NCI-H2081 (cell line): ENCODE data around the gene AHI1.
"Not testable (repeated sequence)": the region's sequence is repeated elsewhere in the genome, so short reads cannot be mapped to it uniquely, and the experiment has no call there.

Source experiments
- DNase-seq, 2 experiments: peaks; one replicate each; lab custom pipeline; 2025; lab: John Stamatoyannopoulos, UW

The AHI1 gene

DNA sequence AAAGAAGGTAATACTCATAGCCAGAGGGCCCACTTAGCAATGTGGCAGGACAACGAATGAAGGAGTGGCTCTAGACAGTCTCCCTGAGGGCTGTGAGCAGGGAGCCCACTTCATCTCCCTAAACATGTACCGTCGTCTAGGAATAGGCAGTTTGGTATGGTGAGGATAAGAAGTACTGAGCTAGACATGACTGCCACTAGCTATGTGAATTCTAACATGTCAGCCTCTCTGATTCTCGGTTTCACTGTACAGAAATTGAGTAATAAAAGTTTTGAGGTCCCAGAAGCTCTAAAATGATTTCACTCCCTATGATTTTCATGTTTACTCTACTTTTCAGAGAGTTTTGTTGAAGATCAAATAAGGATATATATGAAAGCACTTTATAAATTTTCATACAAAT is 107.1 kb downstream of the AHI1 start:
- no peak for DNase-seq

DNA sequence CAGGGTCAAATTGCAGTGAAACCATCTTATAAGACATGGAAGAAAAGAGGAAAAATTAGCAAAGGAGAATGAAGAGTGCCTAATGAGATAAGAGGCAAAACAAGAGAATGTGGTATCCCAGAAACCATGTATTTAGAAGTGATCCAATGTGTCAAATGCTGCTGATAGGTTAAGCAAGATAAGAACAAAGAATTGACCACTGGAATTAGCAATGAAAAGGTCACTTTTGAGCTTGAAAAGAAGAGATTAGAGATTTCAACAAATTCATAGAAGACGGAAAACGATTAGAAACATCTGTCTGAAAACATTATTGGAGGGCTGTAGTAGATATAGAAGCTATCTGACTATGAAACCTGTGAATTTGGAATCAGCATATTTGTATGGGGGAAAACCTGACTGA is 112.2 kb downstream of the AHI1 start:
- DNase-seq: no peak

DNA sequence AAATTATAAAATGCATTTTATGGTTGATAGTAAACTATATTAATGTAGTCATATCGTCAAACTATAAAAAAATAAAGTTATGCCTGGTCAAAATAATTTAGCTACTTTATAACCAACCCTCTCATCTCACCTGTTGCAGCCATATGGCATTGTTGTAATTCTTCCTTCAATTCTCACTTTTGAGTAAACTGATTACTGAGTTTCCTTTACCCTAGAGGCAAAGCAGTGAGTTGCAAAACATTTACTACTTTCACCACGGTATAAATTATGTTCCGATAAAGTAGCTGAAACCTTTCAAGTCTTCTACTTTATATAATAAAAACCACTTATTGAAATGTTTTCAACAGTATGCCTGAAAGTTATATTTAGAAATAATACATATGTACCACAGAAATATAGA is 113.8 kb downstream of the AHI1 start:
- no peak for DNase-seq

DNA sequence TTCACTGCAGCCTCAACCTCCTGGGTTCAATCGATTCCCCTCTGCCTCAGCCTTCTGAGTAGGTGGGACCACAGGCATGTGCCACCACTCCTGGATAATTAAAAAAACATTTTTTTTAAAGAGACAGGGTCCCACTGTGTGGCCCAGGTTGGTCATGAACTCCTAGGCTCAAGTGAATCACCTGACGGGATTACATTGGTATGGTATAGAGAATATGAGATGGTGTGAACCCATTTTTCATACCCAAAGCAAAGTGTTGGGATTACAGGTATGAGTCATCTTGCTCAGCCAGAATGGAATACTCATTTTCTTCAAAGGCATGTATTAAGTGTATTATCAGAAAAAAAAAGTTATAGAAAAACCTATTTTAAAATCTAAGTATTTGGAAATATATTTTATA is 114.2 kb downstream of the AHI1 start:
- no peak for DNase-seq

DNA sequence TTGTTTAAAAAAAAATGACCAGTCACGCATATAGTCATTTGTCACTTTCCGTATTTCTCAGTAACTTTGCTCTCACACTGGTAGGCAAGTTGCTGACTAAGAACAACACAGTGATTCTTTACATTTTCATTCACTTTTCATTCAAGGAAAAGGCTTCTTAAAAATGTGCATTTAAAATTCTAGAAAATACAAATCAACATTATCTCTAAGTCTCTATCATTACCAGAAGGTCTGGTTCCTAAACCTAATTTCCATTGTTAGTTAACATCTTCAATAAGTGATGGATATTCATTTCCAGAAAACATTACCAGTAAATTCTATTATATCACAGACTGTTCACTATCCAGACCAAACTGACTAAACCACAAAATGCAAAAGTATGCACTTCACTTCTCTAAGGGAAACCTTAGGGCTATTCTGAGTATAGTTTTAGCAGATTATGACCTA is 115.3 kb downstream of the AHI1 start:
- no peak for DNase-seq

DNA sequence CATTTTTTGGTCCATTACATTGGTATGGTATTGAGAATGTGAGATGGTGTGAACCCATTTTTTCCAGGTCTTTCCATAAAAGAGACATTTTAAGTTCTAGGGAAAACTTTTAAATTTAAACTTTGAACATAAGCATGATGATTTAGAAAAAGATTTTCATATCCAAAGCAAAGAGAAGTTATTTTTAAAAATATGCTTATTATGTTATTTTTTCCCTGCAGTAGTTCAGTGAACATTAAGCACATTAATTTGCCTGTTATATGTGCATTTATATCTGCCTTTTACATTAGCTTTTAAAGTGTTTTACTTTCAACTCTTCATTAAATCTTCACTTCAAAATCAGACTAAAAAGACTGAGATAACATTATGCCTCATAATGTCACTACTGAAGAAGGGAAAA is 116.7 kb downstream of the AHI1 start:
- DNase-seq: no peak

DNA sequence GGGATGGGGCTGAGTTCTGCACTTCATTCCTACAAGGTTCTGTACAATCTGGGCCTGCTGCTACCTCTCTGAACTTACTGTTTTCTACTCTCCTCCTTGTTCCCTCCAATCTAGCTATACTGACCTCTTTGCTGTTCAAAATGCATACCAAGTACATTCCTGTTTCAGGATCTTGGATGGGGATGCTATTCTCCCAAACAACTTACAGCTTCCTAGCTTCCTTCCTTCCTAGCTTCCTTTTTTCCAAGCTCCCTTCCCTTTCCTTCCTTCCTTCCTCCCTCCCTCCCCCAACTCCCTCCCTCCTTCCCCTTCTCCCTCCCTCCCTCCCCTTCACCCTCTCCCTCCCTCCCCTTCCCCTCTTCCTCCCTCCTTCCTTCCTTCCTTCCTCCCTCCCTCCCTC is 117.9 kb downstream of the AHI1 start:
- DNase-seq: no peak

DNA sequence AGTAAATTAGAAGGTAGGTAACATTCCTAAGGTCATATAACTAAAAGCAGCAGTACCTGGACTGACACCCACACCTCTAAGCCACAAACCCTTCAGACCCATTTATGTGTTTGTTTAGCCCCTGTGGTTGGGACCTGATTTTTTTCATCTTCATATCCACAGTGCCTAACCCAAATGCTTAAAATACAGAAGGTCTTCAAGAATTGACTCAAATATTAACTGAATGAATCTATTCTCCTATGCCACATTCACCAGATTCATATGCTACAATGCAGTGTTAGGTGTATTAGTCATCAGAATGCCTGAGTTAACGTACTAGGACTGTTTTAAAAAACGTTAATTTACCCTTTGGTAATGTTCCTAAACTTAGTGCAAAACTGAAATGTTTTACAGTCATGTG is 124.8 kb downstream of the AHI1 start:
- no peak for DNase-seq

DNA sequence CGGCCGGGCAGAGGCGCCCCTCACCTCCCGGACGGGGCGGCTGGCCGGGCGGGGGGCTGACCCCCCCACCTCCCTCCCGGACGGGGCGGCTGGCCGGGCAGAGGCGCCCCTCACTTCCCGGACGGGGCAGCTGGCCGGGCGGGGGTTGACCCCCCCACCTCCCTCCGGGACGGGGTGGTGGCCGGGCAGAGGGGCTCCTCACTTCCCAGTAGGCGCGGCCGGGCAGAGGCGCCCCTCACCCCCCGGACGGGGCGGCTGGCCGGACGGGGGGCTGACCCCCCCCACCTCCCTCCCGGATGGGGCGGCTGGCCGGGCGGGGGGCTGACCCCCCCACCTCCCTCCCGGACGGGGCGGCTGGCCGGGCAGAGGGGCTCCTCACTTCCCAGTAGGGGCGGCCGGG is 133.9 kb downstream of the AHI1 start:
- DNase-seq: not testable (repeated sequence)

DNA sequence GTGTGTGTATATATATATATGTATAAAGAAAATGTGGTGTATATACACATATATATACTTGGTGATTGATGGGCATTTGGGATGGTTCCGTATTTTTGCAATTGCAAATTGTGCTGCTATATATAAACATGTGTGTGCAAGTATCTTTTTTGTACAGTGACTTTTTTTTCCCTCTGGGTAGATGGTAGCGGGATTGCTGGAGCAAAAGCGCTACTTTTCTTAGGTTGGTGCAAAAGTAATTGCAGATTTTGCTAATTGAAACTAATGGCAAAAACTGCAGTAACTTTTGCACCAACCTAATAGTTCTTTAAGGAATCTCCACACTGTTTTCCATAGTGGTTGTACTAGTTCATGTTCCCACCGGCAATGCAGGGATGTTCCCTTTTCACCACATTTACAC is 135.4 kb downstream of the AHI1 start:
- no peak for DNase-seq

DNA sequence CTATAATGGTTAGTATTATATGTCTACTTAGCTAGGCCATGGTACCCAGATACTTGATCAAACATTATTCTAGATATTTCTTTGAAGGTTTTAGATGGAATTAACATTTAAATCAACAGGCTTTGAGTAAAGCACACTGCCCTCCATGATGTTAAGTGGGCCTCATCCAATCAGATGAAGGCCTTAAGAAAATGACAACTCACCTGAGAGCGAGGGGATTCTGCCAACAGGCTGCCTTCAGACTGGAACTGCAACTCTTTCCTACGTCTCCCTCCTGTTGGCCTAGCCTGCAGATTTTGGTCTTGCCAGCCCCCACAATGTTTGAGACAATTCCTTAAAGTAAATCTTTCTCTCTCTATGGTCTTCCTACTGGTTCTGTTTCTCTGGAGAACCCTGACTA is 137.3 kb downstream of the AHI1 start:
- DNase-seq: no peak

DNA sequence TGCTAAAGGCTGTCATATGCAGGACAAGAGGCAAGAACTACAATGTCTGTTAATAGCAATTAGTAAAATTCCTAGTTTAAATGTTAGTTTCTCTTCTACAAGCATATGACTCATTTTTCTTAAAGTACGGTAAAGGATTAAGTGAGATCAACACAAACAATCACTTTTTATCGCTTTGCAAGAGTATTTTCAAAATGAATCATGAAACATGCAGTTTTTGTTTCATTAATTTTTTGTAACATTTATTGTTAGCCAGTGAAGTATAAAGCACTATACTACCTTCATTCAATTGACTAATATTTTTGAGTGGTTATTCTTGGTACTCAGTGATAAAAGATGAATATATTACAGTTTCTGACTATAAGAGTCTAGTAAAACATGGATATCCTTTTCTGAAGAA is 138.6 kb downstream of the AHI1 start:
- no peak for DNase-seq

DNA sequence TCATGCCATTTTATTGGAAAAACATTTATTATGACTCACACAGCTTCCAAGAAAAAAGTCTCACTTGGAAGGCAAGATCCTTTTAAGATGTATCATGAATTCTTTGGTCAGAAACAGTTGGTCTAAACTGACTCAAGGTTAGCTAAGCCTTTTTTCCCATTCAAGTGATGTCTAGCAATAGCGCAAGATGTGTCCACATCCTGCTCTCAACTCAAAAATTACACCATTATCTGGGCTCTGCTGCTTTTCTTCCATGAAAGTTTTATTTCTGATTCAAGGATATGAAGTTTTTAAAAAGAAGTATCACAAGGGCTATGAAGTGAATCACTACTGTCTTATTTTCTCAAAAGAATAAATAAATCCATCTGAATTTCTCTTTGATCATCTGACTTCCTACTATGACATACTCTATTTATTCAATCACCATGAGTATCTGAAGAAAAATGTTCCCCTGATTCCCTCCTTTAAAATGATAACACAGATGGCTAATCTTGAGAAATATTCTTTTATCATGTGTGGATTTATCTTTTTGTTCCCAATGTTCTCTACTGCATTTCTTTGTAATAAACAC is 139.2 kb downstream of the AHI1 start:
- no peak for DNase-seq

DNA sequence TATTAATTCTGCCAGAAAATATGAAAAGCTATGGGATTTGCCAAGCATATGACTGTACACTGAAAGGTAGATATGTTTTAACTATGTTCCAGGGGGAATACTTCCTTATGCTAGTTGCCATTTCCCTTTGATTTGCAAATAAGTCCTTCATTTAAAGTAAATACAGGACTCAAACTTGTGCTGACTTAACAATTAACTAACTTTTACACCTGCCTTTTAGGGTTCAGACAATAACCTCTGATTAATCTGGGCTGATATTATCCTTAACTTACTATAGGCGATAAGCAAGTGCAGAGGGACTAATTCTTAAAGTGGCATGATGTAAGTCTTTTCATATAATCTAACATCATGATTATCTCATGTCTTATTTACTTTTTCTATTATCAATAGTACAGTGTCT is 143.1 kb downstream of the AHI1 start:
- DNase-seq: no peak

DNA sequence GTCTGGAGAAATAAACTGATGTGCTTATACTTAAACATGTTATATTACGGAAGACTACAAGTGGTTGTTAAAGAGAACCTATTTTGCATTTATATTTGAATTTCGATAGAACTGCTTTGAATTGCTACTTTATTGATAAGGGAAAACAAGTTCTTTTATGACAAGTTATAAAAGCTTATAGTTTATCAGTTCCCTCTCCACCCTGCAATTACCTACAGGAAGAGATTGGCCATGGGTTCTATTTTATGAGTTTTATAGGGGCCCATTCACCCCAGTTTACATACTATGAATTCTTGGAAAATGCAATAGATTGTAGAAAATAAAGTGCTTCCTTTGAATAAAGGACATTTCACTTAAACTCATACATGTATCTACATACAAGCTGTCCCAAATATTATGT is 144.4 kb downstream of the AHI1 start:
- DNase-seq: no peak

DNA sequence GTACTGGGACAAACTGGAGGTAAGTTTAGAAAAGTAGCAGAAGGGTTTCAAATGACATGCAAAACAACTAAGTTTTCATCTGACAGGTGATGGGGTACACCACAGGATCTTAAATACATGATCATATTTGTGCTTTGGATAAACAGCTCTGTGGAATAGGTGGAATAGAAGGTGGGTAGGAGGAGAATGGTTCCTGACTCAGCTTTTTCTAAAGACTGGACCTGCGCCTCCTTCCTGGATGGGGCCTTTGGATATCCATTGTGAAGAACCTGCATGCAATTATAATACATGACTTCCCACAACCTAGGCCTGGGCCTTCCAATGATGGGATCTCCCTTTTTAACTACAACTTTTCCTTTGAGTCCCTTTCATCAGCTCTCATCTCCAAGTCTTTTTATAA is 145.9 kb downstream of the AHI1 start:
- no peak for DNase-seq

DNA sequence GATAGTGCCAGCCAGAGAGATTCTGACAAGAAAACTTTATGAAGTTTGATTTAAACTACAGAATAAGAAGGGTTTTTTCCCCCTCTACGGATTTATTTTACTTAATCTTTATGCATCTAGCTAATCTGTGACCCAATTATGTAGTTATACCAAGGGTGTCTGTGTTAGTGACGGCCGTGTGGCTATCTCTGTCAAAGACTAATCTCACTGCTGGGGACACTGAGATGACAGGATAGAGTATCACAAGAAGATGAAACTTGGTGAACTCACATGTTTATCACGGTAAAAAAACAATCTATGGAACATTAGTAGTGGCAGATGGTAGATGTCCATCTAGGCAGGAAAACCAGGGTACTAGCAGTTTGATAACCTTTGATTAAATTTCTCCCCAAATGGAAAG is 149.7 kb downstream of the AHI1 start:
- no peak for DNase-seq

DNA sequence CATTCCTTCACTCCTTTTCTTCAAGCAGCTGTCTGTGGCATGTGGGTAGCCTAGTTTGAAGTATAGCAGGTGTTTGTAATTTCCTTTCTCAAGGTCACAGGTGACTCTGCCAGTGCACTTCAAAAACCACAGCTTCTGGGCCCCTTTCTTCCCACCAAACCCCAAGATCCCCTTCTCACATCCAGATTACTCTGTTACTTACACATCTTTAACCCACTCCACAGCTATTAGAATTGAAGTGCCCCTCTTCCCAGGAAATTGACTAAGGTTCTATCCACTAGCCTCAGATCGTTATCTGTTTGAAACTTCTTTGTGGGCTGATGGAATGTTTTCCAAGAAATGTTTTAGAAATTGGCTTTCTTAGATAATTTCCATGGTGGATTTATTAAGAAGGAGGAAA is 150.8 kb downstream of the AHI1 start:
- DNase-seq: no peak

DNA sequence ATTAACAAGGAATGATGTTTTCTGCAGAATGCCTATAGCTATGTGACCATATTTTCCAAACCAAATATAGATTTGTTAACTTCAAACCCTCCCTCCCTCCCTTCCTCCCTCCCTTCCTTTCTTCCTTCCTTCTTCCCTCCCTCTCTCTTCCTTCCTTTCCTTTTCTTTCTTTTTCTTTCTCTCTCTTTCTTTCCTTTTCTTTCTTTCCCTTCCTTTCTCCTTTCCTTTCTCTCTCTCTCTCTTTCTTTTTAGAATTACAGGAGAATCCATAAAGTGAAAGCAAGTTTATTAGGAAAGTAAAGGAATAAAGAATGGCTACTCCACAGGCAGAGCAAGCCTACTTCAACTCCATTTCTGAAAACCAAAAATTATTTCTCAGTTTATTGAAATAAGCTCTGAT is 153.0 kb downstream of the AHI1 start:
- DNase-seq: no peak

DNA sequence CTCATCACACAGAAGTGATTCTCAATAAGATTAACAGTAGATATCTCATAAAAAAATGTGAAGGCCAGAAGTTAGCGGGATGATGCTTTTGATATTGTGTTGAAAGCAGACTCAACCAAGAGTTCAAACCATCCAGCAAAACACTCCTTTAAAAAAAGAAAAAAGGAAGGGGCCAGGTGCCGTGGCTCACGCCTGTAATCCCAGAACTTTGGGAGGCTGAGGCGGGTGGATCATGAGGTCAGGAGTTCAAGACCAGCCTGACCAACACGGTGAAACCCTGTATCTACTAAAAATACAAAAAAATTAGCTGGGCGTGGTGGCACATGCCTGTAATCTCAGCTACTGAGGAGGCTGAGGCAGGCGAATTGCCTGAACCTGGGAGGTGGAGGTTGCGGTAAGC is 157.6 kb downstream of the AHI1 start:
- not testable (repeated sequence) for DNase-seq

DNA sequence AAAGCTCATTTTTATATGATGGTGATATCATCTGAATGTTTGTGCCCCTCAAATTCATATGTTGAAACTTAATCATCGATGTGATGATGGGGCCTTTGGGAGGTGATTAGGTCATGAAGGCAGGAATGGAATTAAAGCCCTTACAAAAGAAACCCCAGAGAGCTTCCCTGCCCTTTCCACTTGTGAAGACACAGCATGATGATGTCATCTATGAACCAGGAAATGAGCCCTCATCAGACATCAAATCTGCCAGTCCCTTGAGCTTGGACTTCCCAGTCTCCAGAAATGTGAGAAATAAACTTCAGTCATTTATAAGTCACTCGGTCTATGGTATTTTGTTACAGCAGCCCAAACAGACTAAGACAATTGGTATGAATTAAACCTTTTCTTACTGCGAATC is 163.4 kb downstream of the AHI1 start:
- no peak for DNase-seq

DNA sequence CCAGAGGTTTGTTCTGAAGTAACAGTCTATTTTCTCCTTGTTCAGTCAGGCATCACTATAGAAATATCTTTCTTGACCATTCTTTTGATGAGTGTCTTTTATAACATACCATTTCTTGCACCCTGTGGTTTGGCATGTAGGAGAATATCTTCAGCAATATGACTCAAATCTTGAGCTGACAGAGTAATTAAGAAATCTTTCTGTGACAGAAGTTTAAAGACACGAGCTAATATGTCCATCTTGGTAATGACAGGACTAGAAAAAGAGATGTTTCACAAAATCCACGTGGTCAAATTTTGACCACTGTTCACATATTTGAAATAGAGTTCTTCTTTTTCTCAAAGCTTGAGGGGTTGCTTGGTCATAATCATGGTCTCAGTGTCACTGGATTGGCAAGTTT is 166.5 kb downstream of the AHI1 start:
- DNase-seq: no peak

DNA sequence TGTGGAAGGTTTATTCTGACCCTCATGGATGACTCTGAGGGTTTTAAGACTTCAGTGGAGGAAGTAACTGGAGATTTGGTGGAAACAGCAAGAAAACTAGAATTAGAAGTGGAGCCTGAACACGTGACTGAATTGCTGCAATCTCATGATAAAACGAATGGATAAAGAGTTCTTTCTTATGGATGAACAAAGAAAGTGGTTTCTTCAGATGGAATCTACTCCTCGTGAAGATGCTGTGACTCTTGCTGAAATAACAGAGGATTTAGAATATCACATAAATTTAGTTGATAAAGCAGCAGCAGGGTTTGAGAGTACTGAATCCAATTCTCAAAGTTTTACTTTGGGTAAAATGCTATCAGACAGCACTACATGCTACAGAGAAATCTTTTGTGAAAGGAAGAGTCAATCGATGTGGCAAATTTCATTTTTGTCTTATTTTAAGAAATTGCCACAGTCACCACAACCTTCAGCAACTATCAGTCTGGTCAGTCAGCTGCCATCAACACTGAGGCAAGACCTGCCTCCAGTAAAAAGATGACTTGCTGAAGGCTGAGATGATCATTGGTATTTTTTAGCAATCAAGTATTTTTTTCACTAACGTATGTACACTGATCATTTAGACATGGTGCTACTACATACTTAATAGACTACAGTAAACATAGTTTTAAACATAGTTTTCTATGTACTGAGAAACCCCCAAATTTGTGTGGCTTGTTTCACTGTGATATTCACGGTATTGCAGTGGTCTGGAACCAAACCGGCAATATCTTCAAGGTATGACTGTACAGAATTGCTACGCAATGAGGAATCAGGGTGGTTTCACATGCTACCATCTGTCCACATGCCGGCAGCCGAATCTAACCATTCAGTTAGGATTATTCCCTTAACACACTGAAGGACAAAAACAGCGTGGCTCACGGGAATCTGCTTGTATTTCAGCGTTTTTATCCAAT is 167.4 kb downstream of the AHI1 start:
- no peak for DNase-seq

DNA sequence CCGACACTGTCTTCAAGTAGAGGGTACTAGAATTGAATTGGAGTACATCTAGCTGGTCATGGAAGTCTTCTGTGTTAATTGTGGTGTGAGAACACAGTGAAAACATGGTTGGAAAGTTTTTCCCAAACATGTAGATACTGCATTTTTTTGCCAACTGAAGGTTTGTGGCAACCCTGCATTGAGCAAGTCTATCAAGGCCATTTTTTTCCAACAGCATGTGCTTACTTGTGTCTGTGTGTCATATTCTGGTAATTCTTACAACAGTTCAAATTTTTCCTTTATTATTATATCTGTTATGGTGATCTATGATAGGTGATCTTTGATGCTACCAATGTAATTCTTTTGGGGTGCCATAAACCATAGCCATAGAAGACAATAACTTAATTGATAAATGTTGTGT is 169.4 kb downstream of the AHI1 start:
- DNase-seq: no peak
